NCI-H345 (cell line): ENCODE data around the gene DTNBP1.
A peak's percentile ranks its signal among the peaks of the same experiment; 100 is the strongest.
"Not testable (repeated sequence)": the region's sequence is repeated elsewhere in the genome, so short reads cannot be mapped to it uniquely, and the experiment has no call there.

Source experiments
- DNase-seq: peaks from one replicate; lab custom pipeline; 2025; lab: John Stamatoyannopoulos, UW

Gene DTNBP1

DNA sequence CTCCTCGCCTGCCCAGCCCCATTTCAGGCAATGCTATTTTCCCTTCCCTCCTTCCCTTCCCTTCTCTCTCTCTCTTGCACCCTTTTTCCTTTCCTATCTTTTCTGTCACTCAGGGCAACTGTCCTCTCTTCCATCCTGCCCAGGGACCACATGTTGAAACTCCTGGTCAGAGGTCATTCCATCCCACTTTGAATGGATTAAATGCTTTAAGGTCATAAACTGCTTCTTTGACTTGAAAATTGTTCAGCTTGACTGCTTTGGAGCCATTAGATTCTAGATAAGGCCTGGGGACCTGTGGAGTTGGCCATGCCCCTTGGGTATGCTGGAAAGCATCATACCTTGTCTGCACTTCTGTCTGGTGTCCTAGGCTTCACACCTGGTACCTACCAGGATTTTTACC lies 106.1 kb downstream of the DTNBP1 start:
- no peak for DNase-seq

DNA sequence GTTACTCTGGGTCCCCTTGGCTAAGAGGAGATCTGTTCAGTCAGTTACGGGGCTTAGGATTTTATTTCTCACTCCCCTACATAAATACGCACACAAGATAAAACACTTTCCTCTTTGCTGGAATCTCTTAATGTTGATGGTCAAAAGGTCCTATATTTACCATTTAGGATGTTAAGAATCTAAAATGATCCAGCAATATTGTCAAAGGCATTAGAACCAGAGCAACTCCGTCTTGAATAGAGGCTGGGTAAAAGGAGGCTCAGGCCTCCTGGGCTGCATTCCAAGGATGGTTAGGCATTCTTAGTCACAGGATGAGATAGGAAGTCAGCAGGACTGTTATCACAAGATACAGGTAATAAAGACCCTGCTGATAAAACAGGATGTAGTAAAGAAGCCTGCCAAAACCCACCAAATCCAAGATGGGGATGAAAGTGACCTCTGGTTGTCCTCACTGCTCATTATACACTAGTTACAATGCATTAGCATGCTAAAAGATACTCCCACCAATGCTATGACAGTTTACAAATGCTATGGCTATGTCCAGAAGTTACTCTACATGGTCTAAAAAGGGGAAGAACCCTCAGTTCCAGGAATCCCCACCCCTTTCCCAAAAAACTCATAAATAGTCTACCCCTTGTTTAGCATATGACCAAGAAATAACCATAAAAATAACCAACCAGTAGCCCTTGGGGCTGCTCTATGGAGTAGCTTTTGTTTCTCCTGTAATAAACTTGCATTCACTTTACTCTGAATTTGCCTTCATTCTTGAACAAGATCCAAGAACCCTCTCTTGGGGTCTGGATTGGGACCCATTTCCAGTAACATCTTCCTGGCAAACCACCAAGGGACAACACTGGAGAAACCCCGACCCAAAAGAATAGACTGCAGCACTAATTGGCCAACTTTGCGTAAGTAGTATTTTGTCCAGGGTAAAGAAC lies 107.5 kb downstream of the DTNBP1 start:
- no peak for DNase-seq

DNA sequence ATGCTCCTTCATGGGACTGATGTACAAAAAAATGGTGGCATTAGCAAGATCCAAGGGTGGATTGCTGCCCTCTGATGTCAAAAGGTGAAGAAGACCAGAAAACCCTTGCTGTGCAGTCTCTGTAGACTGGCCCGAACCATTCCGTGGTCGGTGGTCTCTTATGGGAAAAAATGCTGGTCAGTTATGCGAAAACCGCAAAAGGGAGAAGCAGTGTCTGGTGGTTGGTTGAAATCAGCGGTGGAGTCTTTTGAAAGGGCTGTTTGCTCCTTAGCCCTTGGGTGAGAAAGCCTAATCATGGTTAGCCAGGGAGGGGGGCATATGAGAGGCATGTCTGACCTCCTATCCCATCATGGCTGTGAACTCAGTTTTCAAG lies 108.1 kb downstream of the DTNBP1 start:
- DNase-seq = no peak

DNA sequence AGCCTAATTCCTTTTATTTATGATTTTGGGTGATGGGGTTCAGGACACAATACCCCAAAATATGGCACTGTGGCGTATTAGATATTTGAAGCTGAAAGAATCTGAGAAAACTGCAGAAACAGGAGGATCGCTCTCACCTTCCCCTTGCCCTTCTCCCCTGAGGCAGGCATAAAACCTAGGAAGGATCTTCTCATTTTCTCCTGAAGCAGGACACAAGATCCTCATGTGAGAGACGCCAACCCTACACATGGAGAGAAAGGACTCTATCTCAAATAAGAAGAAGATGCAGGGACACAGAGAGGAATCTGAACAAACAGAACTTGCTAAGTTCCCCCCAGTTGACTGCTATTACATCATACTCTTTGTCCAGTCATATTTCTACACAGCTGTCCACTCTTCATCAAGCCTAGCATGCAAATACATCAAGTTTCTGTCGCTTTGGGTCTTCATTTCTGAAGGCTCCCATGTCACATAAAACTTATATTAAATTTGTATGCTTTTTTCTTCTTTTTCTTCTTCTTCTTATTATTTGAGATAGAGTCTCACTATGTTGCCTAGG lies 109.0 kb downstream of the DTNBP1 start:
- no peak for DNase-seq

DNA sequence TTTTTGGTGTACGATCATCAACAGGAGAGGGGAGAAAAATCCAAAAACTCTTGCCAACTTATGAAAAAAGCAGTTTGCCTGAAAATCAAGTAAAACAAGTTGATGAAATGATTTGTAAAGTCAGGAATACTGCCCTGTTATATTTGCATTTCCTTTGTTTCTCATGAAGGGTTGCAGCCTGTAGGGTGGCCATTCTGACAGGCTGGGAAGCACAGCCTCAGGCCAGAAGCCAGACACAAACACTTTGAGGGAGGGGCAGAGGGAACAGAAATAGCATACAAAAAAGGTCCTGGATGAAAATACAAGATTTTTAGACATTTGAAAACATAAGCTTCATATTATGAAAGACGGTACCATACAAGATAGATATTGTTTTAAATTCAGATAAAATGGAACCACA lies 109.8 kb downstream of the DTNBP1 start:
- DNase-seq = no peak

DNA sequence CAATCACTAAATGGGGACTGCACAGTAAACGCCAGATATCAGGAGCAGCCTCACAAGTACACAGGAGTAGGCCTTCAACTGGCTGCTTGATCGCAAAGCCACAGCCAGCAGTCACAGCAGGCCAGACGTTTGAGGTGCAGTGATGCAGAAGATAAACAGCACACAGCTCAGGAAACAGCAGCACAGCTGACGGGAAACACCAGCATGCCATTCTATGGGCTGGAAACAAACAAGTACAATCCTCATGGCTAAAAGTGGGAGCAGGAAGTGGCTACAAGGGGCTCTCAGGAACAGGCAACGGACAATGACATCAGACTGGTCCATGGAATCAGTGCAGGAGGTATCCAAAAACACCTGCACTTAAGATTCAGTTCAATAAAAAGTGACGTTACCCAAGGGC lies 111.0 kb downstream of the DTNBP1 start:
- DNase-seq = peak; percentile 49

DNA sequence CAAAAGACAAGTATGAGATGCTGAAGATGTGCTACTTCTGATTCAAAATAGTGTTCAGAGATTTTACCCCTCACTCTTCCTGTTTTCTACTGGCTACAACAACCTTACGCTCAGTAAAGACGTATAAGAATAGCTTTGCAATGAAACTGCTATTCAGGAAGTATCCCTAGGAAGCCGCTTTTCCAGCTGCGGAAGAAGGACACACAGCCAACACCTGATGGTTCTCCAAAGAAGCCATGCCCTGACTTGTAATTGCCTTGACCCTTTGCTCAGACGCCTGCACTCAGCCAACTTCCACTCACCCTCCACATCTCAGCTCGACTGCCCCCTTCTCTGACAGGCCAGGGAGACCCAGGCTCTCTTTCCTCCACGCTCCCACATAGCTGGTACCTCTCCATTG lies 111.6 kb downstream of the DTNBP1 start:
- no peak for DNase-seq

DNA sequence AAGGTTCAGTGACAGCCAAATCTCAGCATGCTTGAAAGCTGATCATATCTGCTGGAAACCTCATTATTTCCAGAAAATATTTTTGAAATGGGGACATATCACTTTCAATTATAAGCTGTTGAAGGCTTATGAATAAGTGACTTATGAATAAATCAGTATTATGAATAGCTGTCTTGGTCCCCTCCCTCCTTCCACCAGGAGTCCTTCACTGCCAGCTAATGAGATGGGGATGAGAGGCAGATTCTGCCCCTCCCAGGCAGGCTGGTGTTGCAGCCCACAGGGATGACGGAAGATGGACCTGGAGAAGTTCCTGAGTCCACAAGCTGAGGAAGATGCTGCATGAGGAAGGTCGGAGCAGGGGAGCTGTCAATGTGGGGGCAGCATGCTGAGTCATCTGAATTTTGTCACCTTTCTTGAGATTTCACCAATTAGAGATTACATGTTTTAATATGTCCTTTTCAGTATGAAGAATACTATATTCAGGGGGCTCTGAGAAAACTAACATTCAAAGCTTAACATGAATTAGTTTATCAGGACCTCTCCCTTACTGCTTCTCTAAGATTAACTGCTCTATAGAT lies 112.2 kb downstream of the DTNBP1 start:
- DNase-seq = no peak

DNA sequence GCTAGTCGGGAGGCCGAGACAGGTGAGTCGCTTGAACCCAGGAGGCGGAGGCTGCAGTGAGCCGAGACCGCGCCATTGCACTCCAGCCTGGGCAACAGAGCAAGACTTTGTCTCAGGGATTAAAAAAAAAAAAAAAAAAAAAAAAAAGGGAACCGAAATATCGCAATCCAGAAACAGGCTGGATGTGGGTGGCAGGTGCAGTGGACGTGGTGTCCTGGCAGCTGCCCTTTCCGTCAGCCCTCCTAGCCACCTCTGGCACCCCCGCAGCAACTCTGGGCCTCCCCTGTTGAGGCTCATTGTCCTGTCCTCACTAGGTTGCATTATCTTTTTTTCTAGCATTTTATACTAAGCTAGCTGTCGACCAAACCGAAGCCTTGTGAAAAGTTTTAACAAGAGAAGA lies 113.5 kb downstream of the DTNBP1 start:
- no peak for DNase-seq

DNA sequence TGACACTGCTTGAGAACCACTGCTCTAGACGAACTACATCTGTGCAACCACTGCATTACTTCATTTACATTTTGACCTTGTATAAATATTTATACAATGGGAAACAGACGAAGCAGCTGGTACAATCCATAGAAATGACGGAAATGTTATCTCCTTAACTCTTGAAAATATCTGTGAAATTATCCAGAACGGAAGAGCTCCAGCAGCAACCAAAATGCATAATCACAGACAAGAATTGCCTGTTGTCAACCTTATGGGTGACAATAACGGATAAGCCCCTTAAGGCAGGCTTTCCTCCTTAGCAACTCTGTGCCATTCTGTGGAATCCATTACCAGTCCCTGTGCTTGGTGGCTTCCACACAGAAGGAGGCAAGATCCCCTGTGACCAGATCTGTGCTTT lies 115.4 kb downstream of the DTNBP1 start:
- no peak for DNase-seq

DNA sequence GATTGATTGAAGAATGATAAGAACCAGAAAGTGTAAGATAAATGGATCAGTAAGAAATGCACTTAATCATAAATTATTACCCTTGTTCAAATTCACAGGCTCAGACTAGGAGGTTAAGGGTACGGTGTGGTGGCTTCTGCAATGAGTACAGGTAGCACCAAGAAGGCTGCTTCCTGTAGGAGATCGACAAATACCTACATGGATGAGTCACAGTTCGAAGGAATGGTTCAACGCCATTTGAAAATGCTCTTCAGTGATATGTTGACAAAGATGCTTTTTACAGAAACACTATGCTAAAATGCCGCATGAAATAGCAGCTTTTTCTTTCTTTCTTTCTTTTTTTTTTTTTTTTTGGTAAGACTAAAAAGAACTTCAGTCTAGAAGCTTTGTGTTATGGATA lies 116.2 kb downstream of the DTNBP1 start:
- no peak for DNase-seq

DNA sequence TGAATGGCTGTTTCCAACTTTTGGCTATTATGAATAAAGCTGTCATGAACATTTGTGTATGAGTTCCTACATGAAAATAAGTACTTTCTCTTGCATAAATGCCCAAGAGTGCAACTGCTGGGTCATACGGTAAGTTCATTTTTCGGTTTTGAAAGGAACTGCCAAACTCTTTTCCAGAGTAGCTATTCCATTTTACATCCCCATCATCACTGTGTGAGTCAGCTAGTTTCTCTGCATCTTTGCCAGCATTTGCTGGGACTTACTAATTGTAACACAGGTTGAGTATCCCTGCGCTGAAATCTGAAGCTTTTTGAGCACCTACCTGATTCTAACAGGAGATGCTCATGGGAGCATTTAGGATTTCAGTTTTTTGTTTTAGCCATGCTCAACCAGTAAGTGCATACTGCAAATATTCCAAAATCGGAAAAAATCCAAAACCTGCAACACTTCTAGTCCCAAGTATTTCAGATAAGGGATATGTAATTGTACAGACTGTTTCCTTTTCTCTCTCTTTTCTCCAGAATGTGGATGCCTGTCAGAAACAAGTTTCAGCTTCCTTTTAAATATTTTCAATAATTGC lies 118.4 kb downstream of the DTNBP1 start:
- no peak for DNase-seq

DNA sequence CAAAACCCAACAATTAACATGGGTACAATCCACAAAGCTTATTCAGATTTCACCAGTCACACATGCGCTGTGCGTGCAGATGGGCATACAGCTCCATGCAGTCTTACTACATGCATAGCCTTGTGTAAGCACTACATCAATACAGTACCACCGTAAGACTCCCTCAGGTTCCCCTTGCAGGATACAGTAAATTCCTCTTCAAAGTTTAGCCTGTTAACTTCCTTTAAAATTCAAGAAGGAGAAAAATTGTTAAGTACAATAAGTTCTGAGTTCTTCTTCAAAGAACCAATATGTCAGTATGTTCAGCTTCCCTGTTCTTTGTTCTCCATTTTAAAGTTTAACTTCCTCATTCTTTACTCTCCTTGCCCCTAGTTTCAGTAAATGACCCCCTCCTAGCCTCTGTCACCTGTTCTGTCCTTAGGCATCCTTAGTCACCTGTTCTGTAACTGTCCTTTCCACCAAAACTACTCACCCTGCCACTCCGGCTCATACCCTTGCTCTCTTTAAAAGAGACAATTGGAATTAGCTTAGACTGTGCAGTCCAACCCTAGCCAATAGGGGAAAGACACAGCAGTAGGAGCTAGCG lies 119.4 kb downstream of the DTNBP1 start:
- DNase-seq = not testable (repeated sequence)

DNA sequence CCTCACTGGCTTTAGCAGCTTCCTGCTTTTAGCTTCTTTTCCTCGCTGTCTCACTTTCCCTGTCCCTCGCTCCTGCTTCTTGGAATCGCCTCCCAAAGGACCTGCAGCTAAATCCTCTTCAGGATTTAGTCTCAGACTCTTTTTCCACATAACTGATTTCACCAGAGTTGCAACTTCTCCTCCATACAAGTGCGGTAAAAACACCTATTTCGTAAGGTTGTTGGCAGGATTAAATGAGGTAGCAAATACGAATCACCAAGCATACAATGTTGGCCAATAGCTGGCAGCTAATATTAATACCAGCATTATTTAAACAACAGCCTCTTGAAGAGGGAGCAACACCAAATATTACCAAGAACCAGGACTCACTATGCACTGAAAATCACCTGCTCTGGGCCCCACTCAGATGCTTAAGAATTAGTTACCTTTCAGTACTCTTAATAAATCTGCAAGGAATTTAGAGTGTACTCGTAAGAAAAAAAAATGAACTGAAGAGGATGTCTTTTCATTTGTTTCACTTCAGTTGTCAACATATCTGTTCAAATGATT lies 123.0 kb downstream of the DTNBP1 start:
- DNase-seq = no peak

DNA sequence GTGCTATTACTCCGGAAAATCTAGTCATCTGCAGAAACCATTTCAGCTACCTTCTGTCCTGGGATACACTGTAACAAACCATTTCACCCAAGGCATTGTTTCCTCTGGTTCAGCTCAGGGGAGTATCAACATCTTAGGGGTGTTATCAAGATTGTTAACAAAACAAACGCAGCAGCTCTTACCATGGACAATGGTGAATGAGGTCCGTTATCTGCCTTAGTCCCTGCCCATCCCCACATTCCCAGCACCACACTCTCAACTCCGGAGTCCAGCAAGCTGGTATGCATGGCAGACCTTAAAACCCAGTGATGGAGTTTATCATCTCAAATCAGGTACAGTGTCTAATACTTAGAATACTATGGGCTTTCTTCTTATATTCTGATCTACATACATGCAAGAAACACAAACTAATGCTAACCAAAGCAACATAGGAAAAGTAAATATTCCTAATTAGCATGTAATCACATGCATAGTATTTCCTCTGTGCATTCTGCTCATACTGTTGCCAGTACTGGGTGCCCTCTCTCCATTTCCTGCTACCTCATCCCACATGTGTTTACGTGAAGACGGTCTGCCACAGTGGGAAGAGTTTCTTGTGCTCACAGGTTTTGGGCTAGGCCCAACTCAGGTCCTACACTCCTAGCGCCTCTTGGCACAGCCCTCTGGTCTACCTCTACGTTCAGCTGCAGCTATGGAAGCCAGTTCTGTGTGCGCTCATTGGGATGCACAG lies 123.9 kb downstream of the DTNBP1 start:
- DNase-seq = no peak

DNA sequence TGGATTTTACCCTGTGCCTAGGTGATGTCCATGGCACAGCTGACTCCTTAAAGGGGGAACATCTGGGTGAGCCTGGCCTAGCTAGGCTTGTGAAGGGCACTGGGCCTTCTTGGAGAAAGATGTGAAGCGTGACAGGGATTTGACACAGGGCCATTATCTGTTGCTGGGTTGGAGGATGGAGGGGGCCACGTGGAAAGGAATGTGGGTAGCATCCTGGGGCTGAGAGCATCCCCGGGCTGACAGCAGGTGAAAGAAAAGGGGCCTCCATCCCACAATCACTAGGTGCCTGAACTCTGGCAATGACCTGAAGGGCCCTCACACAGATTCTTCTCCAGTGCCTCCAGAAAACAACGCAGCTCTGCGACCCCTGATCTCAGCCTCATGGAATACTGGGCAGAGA lies 124.7 kb downstream of the DTNBP1 start:
- DNase-seq = no peak

DNA sequence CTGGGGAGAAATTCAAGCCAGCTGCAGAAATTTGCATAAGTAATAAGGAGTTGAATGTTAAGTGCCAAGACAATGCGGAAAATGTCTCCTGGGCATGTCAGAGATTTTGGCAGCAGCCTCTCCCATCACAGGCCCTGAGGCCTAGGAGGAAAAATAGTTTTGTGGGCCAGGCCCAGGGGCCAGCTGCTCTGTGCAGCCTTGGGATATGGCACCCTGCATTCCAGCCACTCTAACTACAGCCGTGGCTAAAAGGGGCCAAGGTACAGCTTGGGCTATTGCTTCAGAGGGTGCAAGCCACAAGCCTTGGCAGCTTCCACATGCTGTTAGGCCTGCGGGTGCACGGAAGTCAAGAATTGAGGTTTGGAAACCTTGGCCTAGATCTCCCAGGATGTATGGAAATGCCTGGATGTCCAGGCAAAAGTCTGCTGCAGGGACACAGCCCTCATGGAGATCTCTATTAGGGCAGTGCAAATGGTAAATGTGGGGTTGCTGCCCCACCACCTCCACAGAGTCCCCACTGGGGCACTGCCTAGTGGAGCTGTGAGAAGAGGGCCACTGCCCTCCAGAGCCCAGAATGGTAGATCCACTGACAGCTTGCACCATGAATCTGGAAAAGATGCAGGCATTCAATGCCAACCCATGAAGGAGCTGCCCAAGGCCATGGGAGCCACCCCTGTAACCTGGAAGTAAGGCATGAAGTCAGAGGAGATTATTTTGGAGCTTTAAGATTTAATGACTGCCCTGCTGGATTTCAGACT lies 126.5 kb downstream of the DTNBP1 start:
- DNase-seq = no peak

DNA sequence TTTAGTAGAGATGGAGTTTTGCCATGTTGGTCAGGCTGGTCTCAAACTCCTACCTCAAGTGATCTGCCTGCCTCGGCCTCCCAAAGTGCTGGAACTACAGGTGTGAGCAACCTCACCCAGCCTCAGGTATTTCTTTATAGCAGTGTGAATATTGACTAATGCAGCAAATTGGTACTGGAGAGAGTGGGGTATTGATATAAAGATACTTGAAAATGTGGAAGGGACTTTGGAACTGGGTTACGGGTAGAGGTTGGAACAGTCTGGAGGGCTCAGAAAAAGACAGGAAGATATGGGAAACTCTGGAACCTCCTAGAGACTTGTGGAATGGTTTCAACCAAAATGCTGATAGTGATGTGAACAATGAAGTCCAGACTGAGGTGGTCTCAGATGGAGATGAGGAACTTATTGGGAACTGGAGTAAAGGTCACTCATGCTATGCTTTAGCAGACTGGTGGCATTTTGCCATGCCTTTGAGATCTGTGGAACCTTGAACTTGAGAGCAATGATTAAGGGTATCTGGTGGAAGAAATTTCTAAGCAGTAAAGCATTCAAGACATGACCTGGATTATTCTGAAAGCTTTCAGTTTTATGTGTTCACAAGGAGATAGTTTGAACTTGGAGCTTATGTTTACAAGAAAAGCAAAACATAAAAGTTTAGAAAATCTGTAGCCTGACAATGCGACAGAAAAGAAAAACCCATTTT lies 127.2 kb downstream of the DTNBP1 start:
- DNase-seq = no peak

DNA sequence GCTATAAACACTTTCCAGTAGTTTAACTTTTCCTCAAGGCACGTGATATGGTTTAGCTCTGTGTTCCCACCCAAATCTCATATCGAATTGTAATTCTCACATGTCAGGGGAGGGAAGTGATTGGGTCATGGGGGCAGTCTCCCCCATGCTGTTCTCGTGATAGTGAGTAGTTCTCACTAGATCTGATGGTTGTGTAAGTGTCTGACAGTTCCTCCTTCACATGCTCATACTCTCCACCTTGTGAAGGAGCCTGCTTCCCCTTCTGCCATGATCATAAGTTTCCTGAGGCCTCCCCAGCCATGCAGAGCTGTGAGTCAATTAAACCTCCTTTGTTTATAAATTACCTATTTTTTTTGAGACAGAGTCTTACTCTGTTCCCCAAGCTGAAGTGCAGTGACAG lies 127.9 kb downstream of the DTNBP1 start:
- no peak for DNase-seq

DNA sequence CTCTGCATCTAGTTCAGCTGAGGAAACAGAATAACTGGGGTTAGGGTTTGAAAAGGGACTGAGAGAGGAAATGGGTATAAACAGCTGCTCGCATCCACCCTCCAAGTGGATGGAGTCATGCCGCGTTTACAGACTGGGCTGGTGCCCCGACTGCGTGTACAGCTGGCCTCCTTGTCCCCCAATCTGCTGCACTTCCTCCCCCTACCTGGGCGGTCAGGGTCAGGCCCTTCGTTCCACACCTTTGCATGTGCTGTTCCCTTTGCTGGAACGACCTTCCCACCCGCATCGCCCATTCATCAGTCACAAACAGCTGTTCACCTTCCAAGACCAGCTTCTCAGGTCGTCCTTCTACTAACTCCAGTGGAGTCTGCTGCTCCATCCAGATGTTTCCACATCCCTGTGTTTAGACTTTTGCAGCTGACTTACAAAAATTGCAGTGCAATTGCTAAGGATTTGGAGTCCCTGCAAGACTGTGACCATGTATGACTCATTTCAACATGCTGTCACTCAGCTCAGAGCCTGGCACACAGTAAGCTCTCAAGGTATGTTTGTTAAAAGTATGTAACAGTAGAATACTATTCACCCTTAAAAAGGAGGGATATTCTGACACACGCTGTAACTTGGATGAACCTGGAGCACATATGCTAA lies 129.3 kb downstream of the DTNBP1 start:
- DNase-seq = no peak
